Measurements from ENCODE around the gene ABHD1. TPM values are rescaled to one million over a fixed set of nuclear protein-coding genes. Genes with fewer than 3 reads are reported as not detected.

ABHD1 gene
- total RNA-seq, 2 experiments from 2014 or later = 0.17 to 0.19 TPM

- H3K36me3 Mint-ChIP-seq (ENCODE audit: low read depth) = peaks cover 14% of the 10 kb centered on the region
- CTCF ChIA-PET = interaction anchor here (1.2 to 3.0 kb wide), 5 partner anchors 11 to 67 kb away, joined by 4 to 17 read pairs (median 5); partner anchors contain the start of gene ABHD1
- H3K27ac Mint-ChIP-seq = peak overlapping the region; percentile 93
- H3K4me3 Mint-ChIP-seq = peak overlapping the region; percentile 95
- no peak for DNase-seq
- H3K27me3 Mint-ChIP-seq (ENCODE audit: low read depth) = no peaks in the 10 kb centered on the region
- H3K4me1 Mint-ChIP-seq (ENCODE audit: low read depth) = peaks cover 20% of the 10 kb centered on the region
- intact Hi-C loops (cut with micrococcal nuclease) = loop anchor here (1.0 to 5.0 kb wide), 5 partner anchors 12 to 82 kb away; partner anchors contain the start of genes ABHD1, ATRAID, CAD and KHK
- H3K9me3 Mint-ChIP-seq = no peaks in the 10 kb centered on the region
Observed at GRCh38 chr2:27134781-27135477, 11.3 kb downstream of the ABHD1 start.

GRCh38 chr2:27135478-27135955 is 11.9 kb downstream of the ABHD1 start:
- CTCF ChIA-PET = interaction anchor here (0.6 to 3.0 kb wide), 4 partner anchors 11 to 893 kb away, joined by 3 to 17 read pairs (median 6); partner anchors contain the start of gene ABHD1
- H3K4me3 Mint-ChIP-seq = peak overlapping the region; percentile 95

DNA sequence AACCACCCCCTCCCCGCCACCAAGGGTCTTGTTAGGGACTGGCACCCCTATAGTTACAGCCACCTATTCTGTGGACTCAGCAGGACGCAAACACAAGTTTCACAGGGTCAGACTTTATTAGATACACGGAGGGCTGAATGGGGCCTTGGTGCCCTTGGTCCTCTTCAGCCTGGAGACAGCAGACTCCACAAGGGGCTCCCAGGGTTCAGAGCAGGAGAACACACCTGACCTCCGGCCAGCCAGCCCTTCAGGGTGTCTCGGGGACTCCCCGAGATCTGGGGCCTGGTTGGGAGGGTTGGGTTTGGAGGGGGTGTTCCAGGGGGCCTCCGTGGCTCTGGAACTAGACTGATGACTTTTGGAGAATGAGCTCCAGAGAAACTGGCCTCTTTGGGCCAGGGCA is 13.1 kb downstream of the ABHD1 start:
- CTCF ChIA-PET = interaction anchor here (0.6 kb wide), 1 partner anchor 33 kb away, joined by 3 read pairs; no protein-coding TSS in a partner anchor
- H3K36me3 Mint-ChIP-seq (ENCODE audit: low read depth) = peaks cover 8% of the 10 kb centered on the region
- intact Hi-C loops (cut with micrococcal nuclease) = no loop called here

More at GRCh38 chr2:27135478-27135955, 11.9 kb downstream of the ABHD1 start:
- DNase-seq = no peak
- H3K4me1 Mint-ChIP-seq (ENCODE audit: low read depth) = peaks cover 20% of the 10 kb centered on the region
- no peaks in the 10 kb centered on the region for H3K9me3 Mint-ChIP-seq
- peak overlapping the region; percentile 93 for H3K27ac Mint-ChIP-seq
- intact Hi-C loops (cut with micrococcal nuclease) = no loop called here
- H3K36me3 Mint-ChIP-seq (ENCODE audit: low read depth) = peaks cover 12% of the 10 kb centered on the region
- H3K27me3 Mint-ChIP-seq (ENCODE audit: low read depth) = no peaks in the 10 kb centered on the region

DNA sequence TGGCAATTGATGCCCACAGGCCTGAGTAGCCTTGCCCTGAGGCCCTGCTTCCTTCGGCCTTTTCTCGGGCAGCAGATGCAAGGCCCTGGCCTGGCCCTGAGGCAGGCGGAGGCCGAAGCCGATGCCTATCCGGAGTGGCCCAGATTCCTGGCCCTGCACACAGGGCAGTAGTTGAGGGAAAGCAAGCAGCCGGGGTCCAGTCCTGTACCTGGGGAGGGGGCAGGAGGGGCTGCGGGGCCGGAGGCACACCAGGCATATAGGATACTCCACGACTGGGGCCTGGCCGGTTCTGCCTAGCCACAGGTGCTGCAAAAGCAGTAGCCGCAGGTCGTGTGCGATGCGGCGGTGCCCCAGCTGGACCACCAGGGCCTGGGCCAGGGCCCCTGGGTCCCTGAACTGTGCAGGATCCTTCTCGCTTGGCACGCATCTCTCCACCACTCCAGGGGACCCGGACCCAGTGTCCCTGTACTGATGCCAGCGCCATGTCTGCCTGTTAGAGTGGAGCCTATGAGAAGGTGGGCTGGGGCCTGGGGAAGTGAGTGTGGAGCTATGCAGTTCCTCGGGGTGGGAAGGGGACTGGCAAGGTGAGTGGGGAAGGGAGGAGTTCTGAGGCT is 13.8 kb downstream of the ABHD1 start:
- intact Hi-C loops (cut with micrococcal nuclease) = no loop called here
- no peak for DNase-seq
- Mint-ChIP-seq H3K27me3 (ENCODE audit: low read depth) (no peaks in the 10 kb centered on the region), H3K4me3 (no peak overlapping the region), H3K4me1 (ENCODE audit: low read depth) (peaks cover 19% of the 10 kb centered on the region), H3K27ac (no peak overlapping the region), H3K9me3 (no peaks in the 10 kb centered on the region), H3K36me3 (ENCODE audit: low read depth) (peaks cover 7% of the 10 kb centered on the region)
- CTCF ChIA-PET = no interaction called here

More for the DNA sequence above, 13.1 kb downstream of the ABHD1 start:
- no peaks in the 10 kb centered on the region for H3K27me3 Mint-ChIP-seq (ENCODE audit: low read depth)
- H3K4me1 Mint-ChIP-seq (ENCODE audit: low read depth) = peaks cover 20% of the 10 kb centered on the region
- H3K4me3 Mint-ChIP-seq = no peak overlapping the region
- H3K27ac Mint-ChIP-seq = no peak overlapping the region
- DNase-seq = no peak
- no peaks in the 10 kb centered on the region for H3K9me3 Mint-ChIP-seq

DNA sequence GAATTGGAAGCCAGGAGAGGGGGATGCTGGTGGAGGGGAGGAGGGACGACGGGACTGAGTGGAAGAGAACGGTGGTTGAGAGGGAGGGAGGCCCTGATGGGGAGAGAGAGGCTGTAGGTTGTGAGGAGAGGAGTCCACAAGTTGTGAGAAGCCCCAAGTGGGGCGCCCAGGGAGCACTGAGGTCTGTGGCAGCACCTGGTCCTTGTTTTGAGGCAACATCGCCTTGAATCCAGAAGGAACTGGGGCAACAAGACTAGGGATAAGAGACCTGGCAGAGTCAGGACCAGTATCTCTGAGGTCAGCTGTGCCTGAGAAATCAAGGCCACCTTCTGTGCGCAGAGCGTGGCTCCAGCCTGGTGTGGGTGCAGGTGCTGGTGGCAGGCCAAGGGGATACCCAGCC is 14.5 kb downstream of the ABHD1 start:
- intact Hi-C loops (cut with micrococcal nuclease) = no loop called here
- H3K27ac Mint-ChIP-seq = no peak overlapping the region

GRCh38 chr2:27139310-27139709 is 15.7 kb downstream of the ABHD1 start, which contains the start of gene PRR30:
TSS of gene PRR30 (minus strand) at chr2:27139410. CDS start at chr2:27138329, 1,081 bp downstream.
- Mint-ChIP-seq H3K4me1 (ENCODE audit: low read depth) (peaks cover 5% of the 10 kb centered on the region), H3K27ac (no peak within 1 kb of the TSS), H3K36me3 (ENCODE audit: low read depth) (peaks cover 2% of the 10 kb centered on the region), H3K27me3 (ENCODE audit: low read depth) (no peaks in the 10 kb centered on the region), H3K9me3 (peaks cover 6% of the 10 kb centered on the region), H3K4me3 (no peak within 1 kb of the TSS)
- intact Hi-C loops (cut with micrococcal nuclease) = no loop called here
- DNase-seq = no peak
- CTCF ChIA-PET = no interaction called here

More for the DNA sequence above, 14.5 kb downstream of the ABHD1 start:
- Mint-ChIP-seq H3K4me1 (ENCODE audit: low read depth) (peaks cover 12% of the 10 kb centered on the region), H3K9me3 (peaks cover under 1% of the 10 kb centered on the region), H3K4me3 (no peak overlapping the region), H3K27me3 (ENCODE audit: low read depth) (no peaks in the 10 kb centered on the region), H3K36me3 (ENCODE audit: low read depth) (peaks cover 7% of the 10 kb centered on the region)
- CTCF ChIA-PET = no interaction called here
- no peak for DNase-seq

DNA sequence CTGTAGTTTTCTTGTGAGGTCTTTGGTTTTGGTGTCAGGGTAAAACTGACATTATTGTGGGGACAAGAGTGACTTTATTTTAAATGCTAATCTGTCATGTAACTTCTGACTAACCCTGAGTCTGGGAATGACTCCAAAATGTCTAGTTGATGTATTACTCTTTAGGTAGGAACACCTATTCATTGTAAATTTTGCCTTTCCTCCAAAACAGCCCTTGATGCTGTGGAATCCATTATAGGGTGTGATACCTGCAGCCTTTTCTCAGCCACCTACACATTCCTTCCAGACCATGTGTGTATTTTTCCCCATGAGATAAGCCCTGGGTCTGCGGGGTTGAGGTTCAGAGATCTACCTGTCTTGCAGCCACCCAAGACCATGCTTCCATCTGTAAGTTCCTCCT is 19.7 kb downstream of the ABHD1 start:
- Mint-ChIP-seq H3K36me3 (ENCODE audit: low read depth) (no peaks in the 10 kb centered on the region), H3K27ac (no peak overlapping the region), H3K27me3 (ENCODE audit: low read depth) (peaks cover 3% of the 10 kb centered on the region), H3K9me3 (peaks cover 6% of the 10 kb centered on the region), H3K4me3 (no peak overlapping the region), H3K4me1 (ENCODE audit: low read depth) (no peaks in the 10 kb centered on the region)
- no peak for DNase-seq
- CTCF ChIA-PET = no interaction called here
- intact Hi-C loops (cut with micrococcal nuclease) = no loop called here

- CTCF ChIA-PET = interaction anchor here (1.1 kb wide), 1 partner anchor 203 kb away, joined by 3 read pairs; no protein-coding TSS in a partner anchor
- Mint-ChIP-seq H3K36me3 (ENCODE audit: low read depth) (no peaks in the 10 kb centered on the region), H3K4me1 (ENCODE audit: low read depth) (no peaks in the 10 kb centered on the region), H3K27me3 (ENCODE audit: low read depth) (peaks cover 3% of the 10 kb centered on the region), H3K9me3 (peaks cover 6% of the 10 kb centered on the region), H3K27ac (no peak overlapping the region), H3K4me3 (no peak overlapping the region)
- intact Hi-C loops (cut with micrococcal nuclease) = no loop called here
- no peak for DNase-seq
Observed at GRCh38 chr2:27145682-27146081, 22.1 kb downstream of the ABHD1 start.

- DNase-seq = no peak
- peaks cover 6% of the 10 kb centered on the region for H3K9me3 Mint-ChIP-seq
- H3K4me3 Mint-ChIP-seq = no peak overlapping the region
- CTCF ChIA-PET = interaction anchor here (0.7 to 1.2 kb wide), 2 partner anchors 22 to 430 kb away, joined by 3 to 4 read pairs; no protein-coding TSS in a partner anchor
- intact Hi-C loops (cut with micrococcal nuclease) = no loop called here
- no peaks in the 10 kb centered on the region for H3K4me1 Mint-ChIP-seq (ENCODE audit: low read depth)
- no peak overlapping the region for H3K27ac Mint-ChIP-seq
- H3K27me3 Mint-ChIP-seq (ENCODE audit: low read depth) = peaks cover 3% of the 10 kb centered on the region
- no peaks in the 10 kb centered on the region for H3K36me3 Mint-ChIP-seq (ENCODE audit: low read depth)
Observed at GRCh38 chr2:27147935-27148334, 24.3 kb downstream of the ABHD1 start.

GRCh38 chr2:27148801-27149439 is 25.3 kb downstream of the ABHD1 start, which contains the start of gene TCF23:
TSS of gene TCF23 (plus strand) at chr2:27149004. CDS start at chr2:27149134, 130 bp downstream.
- Mint-ChIP-seq H3K4me1 (ENCODE audit: low read depth) (no peaks in the 10 kb centered on the region), H3K27ac (no peak within 1 kb of the TSS), H3K9me3 (no peaks in the 10 kb centered on the region), H3K4me3 (no peak within 1 kb of the TSS), H3K36me3 (ENCODE audit: low read depth) (no peaks in the 10 kb centered on the region), H3K27me3 (ENCODE audit: low read depth) (peaks cover 3% of the 10 kb centered on the region)
- intact Hi-C loops (cut with micrococcal nuclease) = no loop called here
- DNase-seq = no peak
- CTCF ChIA-PET = interaction anchor here (1.2 to 1.5 kb wide), 2 partner anchors 21 to 130 kb away, joined by 3 to 4 read pairs; no protein-coding TSS in a partner anchor

DNA sequence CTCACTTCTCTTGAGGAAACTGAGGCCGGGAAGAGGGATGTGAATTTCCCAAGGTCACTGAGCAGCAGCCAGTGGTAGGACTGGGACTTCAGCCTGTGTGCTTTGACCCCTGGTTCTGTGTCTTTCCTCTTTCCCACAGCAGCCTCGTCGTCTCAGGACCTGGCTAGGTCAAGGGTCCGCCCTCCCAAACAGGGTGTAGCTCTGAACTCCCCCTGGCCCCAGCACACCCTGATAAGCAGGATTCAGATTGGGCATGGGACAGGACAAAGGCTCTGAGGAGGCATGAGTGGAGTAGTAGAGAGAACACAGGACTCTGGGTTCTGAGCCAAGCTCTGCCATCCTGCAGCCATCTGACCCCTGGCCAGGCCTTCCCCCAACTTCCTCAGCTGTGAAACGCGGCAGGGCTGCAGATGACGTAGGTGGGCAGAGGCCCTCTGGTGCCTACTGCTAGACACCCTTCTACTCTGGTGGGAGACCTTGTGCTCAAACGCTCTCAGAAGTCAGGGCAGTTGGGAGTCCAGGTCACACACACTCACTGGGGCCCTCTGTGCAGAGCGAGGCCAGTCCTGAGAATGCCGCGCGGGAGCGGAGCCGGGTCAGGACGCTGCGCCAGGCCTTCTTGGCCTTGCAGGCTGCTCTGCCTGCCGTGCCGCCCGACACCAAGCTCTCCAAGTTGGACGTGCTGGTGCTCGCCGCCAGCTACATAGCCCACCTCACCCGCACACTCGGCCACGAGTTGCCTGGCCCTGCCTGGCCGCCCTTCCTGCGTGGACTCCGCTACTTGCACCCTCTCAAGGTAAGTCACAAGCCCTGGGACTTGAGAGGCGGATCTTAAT is 26.2 kb downstream of the ABHD1 start:
- no peak for DNase-seq
- Mint-ChIP-seq H3K27ac (no peak overlapping the region), H3K4me3 (no peak overlapping the region), H3K4me1 (ENCODE audit: low read depth) (no peaks in the 10 kb centered on the region), H3K36me3 (ENCODE audit: low read depth) (no peaks in the 10 kb centered on the region), H3K27me3 (ENCODE audit: low read depth) (peaks cover 3% of the 10 kb centered on the region), H3K9me3 (no peaks in the 10 kb centered on the region)
- CTCF ChIA-PET = interaction anchor here (1.5 kb wide), 1 partner anchor 130 kb away, joined by 3 read pairs; no protein-coding TSS in a partner anchor
- intact Hi-C loops (cut with micrococcal nuclease) = no loop called here

Data from activated naive CD4-positive, alpha-beta T cell treated with anti-CD3 and anti-CD28 coated beads for 36 hours (primary cell).